Measurements from ENCODE around the gene CLRN3.

The CLRN3 gene

DNA sequence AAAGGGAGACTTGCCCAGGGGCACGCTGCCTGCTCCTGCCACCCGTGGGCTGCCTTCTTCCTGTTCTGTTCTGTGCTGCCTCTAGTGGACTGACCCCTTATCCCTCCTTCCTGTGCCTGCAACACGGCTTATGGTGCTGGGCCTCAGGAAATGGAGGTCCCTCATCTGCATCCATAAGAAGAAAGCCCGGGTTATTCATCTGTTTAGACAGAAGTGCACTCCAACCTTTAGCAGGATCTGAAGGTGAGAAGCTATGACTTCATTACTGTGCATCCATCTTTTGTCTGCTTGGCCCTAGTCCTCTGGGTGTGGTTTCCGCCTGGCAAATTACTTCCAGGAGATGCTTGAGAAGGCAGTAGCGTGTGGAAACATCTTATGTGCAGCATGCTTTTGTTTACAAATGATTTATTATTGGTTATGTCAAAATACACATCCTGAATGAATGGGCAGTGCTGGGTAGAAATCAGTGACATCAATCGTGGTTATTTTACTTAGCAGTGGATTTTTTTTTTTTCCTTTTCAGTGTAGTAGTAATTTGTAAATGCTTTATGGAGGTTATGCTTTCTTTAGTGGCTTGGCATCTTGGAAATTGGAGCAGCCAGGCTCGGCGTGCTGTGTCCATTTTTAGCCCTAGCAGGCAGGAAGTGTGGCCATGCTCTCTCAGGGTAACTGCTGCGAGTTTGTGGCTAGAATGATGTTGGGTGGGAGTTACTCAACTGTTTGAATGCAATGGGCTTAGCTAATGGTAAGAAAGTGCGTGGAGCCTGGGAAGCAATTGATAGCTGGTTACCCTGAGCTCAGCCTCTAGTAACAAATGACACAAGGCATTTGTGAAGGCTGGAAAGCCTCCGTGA lies 26.9 kb upstream of the CLRN3 start:
- peak; percentile 79 to 86 for DNase-seq

DNA sequence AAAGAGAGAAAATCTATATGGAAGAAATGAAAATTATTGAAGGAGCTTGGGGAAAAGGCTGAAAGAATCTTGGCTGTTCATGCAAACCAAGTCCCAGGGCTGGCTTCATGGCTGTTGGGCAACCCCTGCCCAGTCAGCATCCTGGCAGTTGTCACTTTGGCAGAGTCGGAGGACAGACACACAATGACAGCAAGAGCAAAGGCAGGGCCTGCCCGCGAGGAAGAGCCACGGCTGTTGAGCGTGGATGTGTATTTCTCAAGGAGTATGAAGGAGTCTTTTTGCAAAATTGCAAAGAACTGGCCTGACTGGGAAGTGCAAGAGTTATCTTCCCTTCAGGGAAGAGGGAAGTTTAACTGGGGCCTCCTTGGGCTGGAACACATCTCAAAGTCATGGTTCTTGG lies 25.8 kb upstream of the CLRN3 start:
- DNase-seq: peak; percentile 89 to 95

DNA sequence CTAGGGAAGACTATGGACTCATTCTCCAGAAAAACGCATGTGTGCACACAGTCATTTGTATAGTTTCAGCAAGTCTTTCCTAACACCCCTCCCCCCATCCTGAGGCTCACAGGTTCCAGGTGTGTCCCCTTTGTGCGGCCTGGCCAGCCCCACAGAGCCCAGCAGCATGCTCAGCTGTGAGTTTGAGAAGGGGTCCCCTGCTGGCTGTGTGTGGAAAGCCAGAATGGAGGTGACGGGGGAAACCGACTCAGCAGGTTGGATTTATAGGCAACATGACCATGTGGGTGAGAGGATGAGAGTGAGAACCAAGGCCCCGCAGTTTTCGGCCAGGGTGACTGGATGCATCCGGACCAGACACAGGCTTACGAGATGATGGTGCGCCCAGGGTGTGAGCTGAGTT lies 24.1 kb upstream of the CLRN3 start:
- no peak for DNase-seq

DNA sequence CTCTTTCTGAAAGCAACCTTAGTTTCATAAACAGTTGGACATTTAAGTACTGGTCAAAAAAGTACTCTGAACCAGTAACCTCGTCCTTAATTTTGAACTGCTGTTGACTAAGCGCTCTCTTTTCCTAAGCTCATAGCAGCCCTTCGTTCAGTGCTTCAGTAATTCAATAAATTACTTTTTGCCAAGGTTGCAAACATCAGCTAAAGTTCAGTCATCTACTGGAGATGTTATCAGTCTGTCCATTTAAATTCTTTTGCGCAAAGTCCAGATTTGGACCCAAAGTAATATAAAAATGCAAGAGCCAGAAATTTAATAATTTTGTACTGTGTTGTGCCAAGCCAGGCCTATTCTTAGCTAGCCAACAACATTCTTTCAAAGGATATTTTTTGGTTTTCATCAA lies 22.6 kb upstream of the CLRN3 start:
- DNase-seq: no peak

DNA sequence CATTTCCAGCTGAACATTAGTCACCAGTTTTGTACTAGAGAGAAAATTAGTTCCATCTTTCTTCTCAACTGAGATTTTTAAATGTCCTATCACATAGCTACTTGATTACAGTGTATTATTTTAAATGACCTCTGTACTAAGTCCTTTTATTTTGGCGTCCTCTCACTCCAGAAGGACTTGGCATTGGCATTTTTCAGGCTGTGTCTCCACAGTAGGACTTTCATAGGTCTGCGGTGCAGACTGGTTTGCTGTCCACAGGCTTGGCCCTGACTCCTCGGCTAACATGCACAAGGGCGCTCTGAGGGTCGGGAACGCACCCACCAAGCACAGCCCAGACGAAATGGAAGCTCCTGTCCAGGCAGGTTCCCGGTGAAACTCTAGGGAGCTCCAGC lies 20.6 kb upstream of the CLRN3 start:
- DNase-seq: no peak

DNA sequence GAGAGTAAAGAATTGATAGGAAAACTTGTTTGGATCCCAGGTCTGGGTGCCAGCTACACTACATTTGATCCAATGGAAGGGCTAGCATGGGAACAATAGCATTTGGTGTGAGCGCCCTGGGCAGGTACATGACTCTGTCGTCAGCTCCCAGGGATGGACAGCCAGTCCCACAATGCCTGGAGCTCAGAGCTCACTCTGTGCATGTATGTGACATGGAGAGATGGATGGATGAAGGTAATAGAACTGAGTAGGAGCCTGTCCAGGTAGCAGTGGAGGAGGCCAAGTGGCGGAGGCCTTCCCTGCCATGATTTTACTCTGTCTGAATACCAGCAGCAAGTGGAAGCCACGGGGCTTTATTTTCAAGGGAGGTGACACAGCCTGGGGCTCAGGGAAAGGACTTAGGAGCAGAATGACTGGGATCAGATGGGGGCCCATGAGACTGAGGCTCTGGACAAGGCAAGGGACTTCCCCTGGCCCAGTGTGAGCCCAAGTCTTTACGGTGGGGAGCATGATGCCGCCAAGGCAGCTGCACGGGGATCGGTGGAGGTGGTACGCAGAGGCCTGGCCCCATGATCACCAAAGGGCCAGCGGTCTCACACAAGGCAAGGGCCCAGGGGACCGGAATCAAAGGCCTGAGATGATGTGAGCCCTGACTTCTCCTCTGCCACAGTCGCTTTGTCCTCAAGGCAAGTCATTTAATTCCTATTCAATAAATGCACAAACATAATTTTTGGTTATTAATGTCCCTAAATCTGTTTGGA lies 20.0 kb upstream of the CLRN3 start:
- no peak for DNase-seq

DNA sequence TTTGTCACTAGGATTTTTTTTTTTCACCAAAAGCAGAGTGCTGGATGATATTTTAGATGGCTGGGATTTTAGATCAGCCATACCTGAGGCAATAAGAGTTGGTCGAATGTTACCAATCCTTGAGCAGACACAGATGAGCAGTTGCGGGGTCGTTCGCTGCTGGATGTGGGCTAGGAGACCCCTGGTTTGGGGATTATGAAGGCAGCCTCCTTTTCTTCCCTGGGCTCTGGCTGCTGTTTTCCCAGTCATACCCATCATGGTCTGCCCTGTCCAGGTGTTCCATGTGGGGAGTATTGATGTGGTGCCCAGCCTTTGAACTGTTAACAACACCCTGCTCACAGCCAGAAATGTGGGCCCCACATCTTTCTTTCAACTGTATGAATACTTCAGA lies 19.1 kb upstream of the CLRN3 start:
- DNase-seq: no peak

DNA sequence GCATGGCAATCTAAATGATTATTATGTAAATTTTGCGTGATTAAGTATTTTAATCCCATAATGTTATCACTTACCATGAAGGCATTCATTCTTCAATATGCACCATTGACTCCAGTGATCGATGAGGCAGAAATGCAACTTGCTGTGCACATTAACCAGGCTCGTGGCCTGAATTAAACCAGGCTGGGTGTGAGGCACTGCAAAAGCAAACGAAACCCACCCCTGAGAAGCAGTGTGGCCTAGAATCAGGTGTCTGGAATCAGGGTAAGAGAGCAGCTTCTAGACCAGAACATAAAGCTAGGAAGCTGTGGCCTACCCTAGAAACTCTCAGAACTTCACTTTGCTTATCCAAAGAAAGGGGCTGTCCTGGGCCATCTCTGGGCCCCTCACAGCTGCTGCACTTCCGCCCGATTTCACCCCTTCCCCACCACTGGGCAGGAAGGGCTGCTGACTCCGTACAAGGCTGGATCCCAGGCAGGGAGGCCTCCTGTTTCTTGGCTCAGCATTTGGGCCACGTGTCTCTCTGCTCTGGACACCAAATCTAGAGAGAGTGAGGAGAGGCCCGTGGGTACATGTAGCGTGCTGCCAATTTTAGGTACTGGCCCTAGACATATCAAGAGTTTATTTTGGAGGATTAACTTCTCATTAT lies 18.6 kb upstream of the CLRN3 start:
- no peak for DNase-seq

DNA sequence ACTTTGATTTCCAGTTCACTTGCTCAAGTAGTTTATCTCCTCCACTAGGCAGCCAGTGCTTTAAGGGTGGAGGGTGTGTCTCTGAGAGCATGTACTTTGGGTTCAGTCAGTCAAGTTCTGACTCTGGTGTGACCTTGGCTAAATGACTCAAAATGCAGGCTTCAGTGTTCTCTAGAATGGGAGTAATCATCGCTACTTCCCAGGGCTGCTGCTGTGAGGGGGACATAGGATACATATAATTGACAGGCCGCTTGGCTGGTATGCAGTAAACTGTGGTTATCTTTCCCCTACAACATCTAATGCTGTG lies 17.7 kb upstream of the CLRN3 start:
- no peak for DNase-seq

DNA sequence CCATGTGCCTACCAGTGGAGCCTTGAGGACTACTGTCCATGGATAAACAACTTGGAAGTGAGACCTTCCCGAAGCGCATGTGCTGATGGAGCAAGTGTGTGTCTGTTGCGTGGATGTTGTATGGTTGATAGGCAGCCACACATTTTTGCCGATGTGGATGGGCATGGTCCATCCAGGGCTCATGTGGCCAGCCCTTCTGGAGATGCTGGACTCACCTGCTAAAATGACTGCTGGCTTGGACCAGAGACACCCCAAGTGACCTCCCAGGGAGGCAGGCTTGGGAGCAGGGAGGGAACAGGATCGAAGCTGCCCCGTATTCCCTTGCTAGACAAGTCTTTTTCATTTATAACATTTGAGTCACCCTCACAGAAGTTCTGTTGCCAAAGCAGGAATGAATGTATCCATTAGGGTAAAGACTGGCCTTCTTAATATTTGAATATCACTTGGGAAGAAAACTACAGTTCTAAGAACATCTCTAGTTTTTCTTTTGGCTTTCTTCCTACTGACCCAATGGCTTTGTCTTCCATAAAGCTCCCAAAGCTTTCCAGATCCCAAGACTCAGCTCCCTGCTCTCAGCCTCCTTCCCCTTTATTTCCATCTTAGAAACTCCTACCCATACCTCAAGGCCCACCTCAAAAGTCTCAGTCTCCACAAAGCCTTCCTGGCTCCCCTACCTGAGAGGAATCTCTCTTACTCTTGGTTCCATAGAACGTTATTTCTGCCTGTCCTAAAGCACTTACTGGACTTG lies 17.1 kb upstream of the CLRN3 start:
- no peak for DNase-seq

DNA sequence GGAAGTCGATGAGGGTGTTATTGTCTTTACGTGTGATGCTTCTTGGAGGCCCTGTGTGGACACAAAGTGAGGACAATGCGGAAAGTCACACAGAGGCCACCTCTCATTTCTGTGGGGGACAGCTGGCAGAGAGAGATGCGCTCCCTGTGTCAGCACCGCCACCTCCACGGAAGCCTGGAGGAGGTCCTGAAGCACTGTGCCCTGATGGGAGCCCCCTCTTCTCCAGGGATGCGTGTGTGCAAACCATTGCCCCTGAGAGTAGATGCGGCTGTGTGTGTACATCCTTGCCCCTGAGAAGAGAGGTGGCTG lies 16.2 kb upstream of the CLRN3 start:
- DNase-seq: no peak

DNA sequence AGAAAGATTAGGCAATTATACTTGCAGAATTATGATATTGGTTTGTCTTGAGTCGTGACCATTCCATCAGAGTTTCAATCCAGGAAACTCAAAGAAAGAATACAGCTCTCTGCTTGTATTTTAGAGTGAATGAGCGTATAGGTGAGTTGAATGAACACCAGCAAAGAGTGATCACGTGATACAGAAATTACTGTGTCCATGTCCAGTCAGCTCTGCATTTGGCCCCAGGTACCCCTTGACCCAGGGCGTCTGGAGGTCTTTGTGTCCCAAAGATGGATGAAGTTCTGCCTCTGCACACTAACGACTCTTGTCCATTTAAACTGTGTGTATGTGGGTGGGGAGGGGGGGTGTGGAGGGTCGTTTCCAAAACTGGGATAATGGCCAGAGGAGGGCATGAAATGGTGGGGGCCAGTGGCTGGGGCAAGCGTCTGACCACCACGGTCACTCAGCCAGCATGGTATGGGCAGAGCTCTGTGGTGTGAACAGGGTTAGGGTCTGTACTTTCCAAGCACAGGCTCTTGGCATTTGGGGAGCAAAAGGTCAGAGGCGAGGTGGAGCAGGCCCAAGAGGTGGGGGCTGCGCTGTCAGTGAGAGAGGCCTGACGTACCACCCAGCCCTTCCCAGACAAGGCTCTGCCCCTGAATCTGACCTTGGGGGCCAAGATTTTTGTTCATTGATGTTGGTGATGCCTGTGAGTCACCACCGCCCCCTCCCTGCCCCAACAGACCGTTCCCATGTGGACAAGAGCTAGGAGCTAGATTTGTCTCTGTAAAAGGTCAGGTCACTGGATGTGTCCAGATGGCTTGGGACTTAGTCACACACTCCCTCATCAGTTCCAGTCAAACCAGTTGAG lies 15.6 kb upstream of the CLRN3 start:
- DNase-seq: peak; percentile 78 to 91

DNA sequence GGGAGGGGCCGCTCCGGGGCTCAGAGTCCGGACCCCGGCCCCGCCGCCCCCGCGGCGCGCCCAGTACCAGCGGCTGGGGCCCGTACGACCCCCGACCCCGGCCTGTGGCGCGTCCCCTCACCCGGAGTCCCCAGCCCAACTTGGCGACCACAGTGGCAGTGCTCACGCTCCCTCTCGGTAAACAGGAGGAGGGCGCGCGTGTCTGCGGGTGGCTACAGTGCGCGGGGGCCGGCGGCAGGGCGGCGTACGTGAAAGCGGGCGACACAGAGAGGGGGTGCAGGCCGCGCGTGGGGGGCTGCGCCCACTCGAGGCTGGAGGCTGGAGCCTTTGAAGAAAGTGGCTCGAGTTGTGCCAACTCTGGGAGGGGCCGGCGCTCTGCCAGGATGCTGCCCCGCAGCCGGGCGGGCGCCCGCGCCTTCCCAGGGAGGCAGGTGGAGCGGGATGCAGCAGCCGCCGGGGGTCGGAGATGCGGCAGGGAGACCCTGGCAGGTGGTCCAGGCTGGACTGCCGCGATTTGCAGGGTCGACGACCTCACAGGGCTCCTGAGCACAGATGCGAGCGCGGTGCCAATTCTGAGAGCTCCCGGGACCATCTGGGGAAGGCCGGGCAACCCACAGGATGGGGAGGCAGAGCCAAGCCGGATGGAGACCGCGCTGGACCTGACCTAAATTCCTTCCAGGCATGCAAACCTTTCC lies 14.8 kb upstream of the CLRN3 start:
- peak in 1 of 2 donors; percentile 40 for DNase-seq

DNA sequence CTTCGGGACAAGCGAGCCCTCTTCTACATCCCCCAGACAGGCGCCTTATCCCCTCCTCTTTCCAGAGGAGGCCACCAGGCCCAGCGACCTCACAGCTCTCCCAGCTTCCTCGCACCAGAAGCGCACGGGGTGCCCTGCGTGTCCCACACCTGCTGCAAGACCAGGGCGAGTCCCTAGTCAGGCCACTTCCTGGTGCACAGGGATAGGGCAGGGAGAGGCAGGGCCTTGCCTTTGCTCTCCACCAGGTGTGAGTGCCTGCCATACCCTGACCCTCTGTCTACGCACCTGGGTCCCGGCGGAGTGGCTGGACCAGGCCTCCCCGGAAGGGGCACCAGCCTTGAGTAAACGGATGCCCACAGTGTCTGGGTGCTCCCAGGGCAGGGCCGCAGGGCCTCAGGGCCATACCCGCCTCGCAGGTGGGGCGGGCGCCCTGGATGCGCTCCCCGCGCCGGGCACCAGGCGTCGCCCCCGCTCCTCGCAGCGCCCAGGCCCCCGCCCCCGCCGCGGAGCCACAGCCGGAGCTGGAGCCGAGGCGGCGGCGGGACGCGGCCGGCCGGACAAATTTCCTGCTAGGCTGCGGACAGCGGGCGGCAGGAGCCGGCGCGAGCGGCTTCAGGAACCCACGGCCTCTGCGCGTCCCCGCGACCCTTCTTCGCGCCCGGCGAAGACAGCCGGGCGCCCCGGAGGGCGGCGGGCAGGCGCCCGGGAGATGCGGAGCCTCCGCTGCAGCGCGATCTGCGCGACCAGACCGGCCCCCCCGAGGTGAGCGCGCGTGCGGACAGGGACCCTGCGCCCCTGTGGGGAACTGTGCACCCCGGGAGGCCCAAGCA lies 14.0 kb upstream of the CLRN3 start, which contains the start of gene PTPRE:
Gene PTPRE, plus strand, starts transcription at position 556 of the 830 bp plus-strand sequence. CDS start 133,779 bp downstream, outside the sequence.
- DNase-seq: peak; percentile 81 to 90

DNA sequence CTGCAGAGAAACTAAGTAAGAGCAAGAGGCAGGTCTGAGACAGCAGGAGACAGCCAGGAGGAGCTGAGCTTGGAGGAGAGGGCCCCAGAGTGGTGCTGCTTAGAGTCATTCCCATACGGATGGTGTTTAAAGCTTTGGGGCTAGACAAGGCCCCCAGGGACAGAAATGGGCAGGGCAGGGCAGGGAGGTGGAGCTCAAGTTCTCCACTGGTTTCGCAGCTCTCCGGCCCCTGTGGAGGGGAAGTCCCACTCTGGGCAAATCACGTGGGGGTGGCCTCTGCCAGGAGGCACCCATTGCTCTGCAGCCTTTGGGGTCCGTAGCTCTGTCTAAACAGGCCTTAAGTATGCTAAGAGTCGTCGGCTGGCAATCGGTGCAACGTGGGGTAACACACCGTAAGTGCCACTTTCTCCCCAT lies 13.1 kb upstream of the CLRN3 start:
- peak in 1 of 2 donors; percentile 38 for DNase-seq

DNA sequence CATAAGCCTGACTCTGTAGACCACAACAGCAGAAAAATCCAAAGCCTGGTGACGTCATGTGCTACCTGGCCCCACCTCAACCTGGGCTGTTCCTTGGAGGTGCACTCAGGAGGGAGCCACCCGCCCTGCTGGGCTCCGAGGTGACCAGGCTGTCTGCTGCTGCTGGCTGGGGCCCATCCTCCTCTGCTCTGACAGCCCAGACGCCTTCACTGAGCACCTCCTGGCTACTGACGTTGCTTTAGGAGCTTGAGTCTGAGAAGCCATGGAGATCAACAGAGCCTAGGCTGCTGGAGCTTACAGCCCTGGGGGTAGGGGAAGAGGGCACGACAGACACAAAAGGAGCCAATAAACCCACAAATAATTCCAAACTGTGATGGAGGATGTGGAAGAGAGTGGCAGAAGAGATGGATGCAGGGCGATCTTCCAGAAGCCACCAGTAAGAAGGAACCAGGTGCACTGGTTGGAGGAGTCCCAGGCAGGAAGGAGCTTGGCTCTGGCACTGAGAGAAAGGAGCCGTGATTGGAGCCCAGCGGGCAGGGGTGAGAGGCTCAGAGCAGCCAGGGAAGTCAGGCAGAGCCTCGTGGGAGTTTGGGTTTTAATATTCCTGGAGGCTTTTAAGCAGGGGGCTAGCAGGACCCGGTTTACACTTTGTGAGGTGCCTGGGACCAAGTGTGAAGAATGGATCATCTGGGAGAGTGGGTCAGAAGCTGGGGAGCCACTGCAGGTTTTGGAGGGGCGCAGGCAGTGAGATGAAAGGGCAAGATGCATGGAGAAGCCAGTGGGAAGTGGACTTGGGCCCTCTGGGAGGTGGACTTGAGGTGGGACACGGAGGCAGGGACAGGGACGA lies 12.5 kb upstream of the CLRN3 start:
- no peak for DNase-seq

DNA sequence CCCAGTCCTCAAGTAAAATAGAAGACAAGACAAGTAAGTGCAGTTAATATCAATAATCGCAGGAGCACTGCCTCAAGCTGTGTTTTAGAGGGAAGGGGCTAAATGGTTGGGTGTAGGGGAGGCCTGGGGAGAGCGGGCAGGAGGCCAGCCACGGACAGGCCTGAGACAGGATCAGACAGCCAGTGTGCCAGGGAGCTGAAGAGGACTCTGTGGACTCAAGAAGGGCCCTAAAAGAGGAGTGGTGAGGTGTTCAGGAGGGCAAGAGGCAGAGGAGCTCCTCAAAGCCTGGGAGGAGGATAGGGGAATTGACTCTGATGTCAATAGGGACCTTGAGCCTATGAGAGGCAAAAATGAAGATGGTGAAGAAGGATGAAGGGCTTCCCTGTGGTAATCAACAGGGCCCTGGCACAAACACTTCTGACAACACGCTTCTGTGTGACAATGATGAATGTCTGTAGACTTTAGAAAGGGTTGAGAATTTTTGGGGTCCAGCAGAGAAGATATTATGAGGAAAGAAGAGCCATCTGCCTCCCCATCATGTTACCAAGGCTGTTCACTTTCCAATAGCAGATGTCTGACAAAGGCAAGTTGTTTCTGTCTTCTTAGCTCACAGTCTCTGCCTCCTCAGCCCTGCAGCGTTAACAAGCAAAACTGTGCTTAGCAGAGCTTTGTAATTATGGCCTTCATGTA lies 11.7 kb upstream of the CLRN3 start:
- no peak for DNase-seq

DNA sequence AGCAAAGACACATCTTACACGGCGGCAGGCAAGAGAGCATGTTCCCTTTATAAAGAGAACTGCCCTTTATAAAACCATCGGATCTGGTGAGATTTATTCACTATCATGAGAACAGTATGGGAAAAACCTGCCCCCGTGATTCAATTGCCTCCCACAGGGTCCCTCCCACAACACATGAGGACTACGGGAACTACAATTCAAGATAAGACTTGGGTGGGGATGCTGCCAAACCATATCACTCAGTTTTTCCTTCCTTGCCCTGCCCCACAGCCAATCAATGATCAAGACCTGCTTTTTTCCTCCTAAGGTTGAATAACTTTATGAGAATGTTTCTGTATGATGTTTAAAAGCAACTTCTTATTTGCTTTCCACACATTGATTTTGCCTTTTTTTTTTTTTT lies 11.0 kb upstream of the CLRN3 start:
- no peak for DNase-seq
